Peyer's patch (tissue), 4 donors: Measurements from ENCODE around the gene MCTP2. TPM values are rescaled to one million over a fixed set of nuclear protein-coding genes. Genes with fewer than 3 reads are reported as not detected.

Source experiments
- DNase-seq, 3 donors: peaks; one replicate each; pipeline ENCODE4 v3.0.0-alpha.2; 2017 to 2019
- H3K27ac ChIP-seq, 4 donors: fragments of 200-600 bp; sonication (generic); one replicate each; pipeline ENCODE4 v1.5.1; 2016 to 2019
- H3K27me3 ChIP-seq, 2 donors: fragments of 200-600 bp; sonication (generic); one replicate each; pipeline ENCODE4 v1.5.1; 2019
- H3K36me3 ChIP-seq, 3 donors: fragments of 200-600 bp; sonication (generic); one replicate each; pipeline ENCODE4 v1.5.1; 2016 to 2019
- H3K4me1 ChIP-seq, 4 donors: fragments of 200-600 bp; sonication (generic); one replicate each; pipeline ENCODE4 v1.5.1; 2016 to 2019
- H3K4me3 ChIP-seq, 4 donors: fragments of 200-600 bp; sonication (generic); 1 replicate in 3 of 4; 2 replicates in 1 of 4; pipeline ENCODE4 v1.5.1; 2016 to 2019; ENCODE audit warnings: mild to moderate bottlenecking in 1 of 4
- H3K9me3 ChIP-seq, 4 donors: fragments of 200-600 bp; sonication (generic); one replicate each; pipeline ENCODE4 v1.5.1; 2016 to 2019; ENCODE audit warnings: mild to moderate bottlenecking in 1 of 4
- POLR2A ChIP-seq, 2 donors: fragments of 450-650 bp; IDR thresholded peaks; one replicate each; pipeline ENCODE4 v1.5.1; 2017; ENCODE audit warnings: antibody characterized with exemption in 2 of 2, mild to moderate bottlenecking in 2 of 2, moderate library complexity in 2 of 2
- total RNA-seq, 4 donors: library from RNA; depleted of rRNA; stranded (reverse); fragments of >200 nt; gene quantifications; one replicate each; pipeline ENCODE4 v1.1.0, GENCODE V29; 2016
- TF ChIP-seq, protein P1 (sequence below), 6 experiments: fragments of 450-650 bp in 4 of 6; fragments of 200-600 bp in 2 of 6; sonication (generic) in 1 of 6; IDR thresholded peaks; one replicate each; pipeline ENCODE4 v1.5.1; 2017 to 2019; ENCODE audit warnings: antibody characterized with exemption in 6 of 6, mild to moderate bottlenecking in 3 of 6, moderate library complexity in 1 of 6

The MCTP2 gene
- total RNA-seq, 4 donors from 2014 or later: 40.8 to 241 (median 74.0) TPM

GRCh38 chr15:94322141-94322540 is 90.8 kb downstream of the MCTP2 start:
- H3K36me3 ChIP-seq: peaks cover 0 to 5% (median 0%) of the 10 kb centered on the region in 3 donors
- no peaks in the 10 kb centered on the region for H3K27me3 ChIP-seq
- H3K9me3 ChIP-seq: no peaks in the 10 kb centered on the region
- no peak overlapping the region for H3K4me3 ChIP-seq
- H3K27ac ChIP-seq: no peak overlapping the region
- TF ChIP-seq, protein P1, sequence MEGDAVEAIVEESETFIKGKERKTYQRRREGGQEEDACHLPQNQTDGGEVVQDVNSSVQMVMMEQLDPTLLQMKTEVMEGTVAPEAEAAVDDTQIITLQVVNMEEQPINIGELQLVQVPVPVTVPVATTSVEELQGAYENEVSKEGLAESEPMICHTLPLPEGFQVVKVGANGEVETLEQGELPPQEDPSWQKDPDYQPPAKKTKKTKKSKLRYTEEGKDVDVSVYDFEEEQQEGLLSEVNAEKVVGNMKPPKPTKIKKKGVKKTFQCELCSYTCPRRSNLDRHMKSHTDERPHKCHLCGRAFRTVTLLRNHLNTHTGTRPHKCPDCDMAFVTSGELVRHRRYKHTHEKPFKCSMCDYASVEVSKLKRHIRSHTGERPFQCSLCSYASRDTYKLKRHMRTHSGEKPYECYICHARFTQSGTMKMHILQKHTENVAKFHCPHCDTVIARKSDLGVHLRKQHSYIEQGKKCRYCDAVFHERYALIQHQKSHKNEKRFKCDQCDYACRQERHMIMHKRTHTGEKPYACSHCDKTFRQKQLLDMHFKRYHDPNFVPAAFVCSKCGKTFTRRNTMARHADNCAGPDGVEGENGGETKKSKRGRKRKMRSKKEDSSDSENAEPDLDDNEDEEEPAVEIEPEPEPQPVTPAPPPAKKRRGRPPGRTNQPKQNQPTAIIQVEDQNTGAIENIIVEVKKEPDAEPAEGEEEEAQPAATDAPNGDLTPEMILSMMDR (IDR thresholded peaks at IDR 0.05): no peak
- no peak for TF ChIP-seq POLR2A (IDR thresholded peaks at IDR 0.05)
- peaks cover 0 to 10% (median 0%) of the 10 kb centered on the region in 4 donors for H3K4me1 ChIP-seq
- no peak for DNase-seq

DNA sequence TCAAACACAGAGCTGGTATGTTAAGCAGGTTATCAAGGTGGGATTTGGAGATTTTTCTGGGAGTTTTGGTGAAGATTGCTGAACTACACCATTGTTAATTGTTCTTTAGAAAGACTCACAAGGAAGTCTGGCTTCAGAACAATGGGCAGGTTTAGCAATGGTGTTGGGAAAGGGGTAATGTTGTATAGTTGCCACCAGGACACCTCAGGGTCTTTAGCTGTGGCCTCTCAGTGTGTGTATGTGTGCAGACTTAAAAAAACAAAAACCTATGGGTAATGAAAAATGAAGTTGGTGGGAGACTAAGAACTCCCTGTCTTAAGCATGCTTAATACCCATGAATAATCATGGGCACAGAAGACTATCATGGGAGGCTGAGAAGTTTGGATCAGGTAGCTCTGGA is 91.7 kb downstream of the MCTP2 start:
- Histone ChIP-seq H3K4me1 (peaks cover 0 to 10% (median 0%) of the 10 kb centered on the region in 4 donors), H3K27ac (no peak overlapping the region), H3K36me3 (no peaks in the 10 kb centered on the region), H3K27me3 (no peaks in the 10 kb centered on the region), H3K9me3 (no peaks in the 10 kb centered on the region), H3K4me3 (no peak overlapping the region)
- DNase-seq: no peak
- TF ChIP-seq, protein P1 (IDR thresholded peaks at IDR 0.05): no peak
- no peak for TF ChIP-seq POLR2A (IDR thresholded peaks at IDR 0.05)

- TF ChIP-seq, protein P1 (IDR thresholded peaks at IDR 0.05): peak; percentile 76 to 98 (median 92)
- no peak for TF ChIP-seq POLR2A (IDR thresholded peaks at IDR 0.05)
- no peaks in the 10 kb centered on the region for H3K36me3 ChIP-seq
- H3K27ac ChIP-seq: no peak overlapping the region
- H3K4me1 ChIP-seq: peaks cover 0 to 10% (median 0%) of the 10 kb centered on the region in 4 donors
- DNase-seq: peak; percentile 28 to 72 (median 66)
- no peak overlapping the region for H3K4me3 ChIP-seq
- H3K27me3 ChIP-seq: no peaks in the 10 kb centered on the region
- H3K9me3 ChIP-seq: no peaks in the 10 kb centered on the region
These were observed 92.9 kb downstream of the MCTP2 start for GRCh38 chr15:94324117-94324826.

DNA sequence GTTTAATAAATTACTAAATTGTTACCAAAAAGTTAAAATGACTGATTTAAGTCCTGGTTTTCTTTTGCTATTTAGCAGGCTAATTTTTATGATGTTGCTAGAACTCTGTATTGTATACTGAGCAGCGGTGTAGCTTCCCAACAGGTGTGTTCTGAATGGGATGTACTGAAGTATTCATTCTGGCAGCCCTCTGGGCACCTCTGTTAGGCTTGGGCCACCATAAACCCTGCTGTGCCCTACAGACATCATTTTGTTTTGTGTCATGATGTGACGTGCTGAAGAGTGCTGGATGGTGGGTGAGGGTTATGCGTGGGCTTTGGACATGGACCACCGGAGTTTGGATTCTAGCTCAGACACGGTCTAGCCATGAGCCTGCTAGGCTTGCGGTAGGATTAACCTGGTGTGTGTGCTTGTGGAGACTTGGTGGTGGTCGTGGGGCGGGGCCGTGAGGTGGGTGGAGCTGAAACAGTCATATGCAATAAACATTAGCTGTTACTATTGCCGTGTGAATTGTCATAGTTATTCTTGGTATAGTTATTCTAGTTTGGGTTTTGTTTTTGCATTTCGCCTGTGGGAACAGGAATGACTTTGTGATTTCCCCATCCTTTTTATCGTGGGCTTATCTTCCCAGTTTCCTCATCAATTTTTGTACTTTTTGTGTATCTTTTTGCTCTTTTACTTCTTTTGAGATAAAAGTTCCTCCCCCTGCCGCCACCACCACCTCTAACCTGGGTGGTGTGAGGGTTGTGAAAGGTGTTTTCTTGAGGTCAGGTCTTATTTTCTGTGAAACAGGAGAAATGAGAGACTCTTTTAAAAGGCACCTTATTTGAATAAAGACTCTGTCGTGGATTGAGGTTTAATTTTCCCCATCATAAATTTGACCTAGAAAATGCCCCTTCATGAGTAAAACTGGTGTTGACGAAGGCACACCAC is 93.7 kb downstream of the MCTP2 start:
- TF ChIP-seq, protein P1 (IDR thresholded peaks at IDR 0.05): no peak
- no peak for TF ChIP-seq POLR2A (IDR thresholded peaks at IDR 0.05)
- Histone ChIP-seq H3K4me3 (no peak overlapping the region), H3K27me3 (no peaks in the 10 kb centered on the region), H3K27ac (no peak overlapping the region), H3K9me3 (no peaks in the 10 kb centered on the region), H3K4me1 (peaks cover 0 to 10% (median 0%) of the 10 kb centered on the region in 4 donors), H3K36me3 (no peaks in the 10 kb centered on the region)
- DNase-seq: peak in 2 of 3 donors; percentile 61 to 78

DNA sequence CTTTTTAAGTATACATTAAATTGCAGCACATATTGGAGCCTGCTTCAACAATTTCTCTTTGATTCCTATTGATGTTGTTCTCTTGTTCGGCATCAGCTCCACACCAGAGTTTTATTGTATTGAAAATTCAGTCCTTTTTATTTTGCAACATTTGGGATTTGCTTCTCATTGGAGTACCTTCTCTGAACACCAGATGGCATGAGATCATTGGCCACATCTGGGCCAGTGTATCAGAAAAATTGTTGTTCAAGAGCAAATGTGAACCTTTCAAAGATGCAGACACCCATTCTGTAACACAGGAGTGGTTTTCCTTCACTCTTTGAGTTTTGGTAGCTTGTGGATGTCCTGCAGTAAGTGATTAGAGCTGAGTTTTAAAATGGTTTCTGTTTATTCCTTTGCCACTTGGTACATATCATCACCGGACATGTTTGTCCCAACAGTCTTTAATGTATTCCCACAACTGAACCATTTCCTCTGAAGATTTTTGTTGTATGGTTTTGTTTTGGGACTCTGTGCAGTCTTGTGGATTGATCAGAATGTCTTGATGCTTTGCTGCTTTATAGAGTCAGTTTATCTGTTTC is 96.1 kb downstream of the MCTP2 start:
- no peak overlapping the region for H3K27ac ChIP-seq
- no peak for DNase-seq
- H3K36me3 ChIP-seq: no peaks in the 10 kb centered on the region
- no peaks in the 10 kb centered on the region for H3K9me3 ChIP-seq
- H3K4me1 ChIP-seq: peaks cover 0 to 10% (median 0%) of the 10 kb centered on the region in 4 donors
- no peak overlapping the region for H3K4me3 ChIP-seq
- H3K27me3 ChIP-seq: no peaks in the 10 kb centered on the region
- TF ChIP-seq POLR2A (IDR thresholded peaks at IDR 0.05): no peak
- TF ChIP-seq, protein P1 (IDR thresholded peaks at IDR 0.05): peak in 5 of 6 experiments; percentile 40 to 57 (median 55)
